ENCODE measurements around the gene BPIFA1. TPM values are rescaled to one million over a fixed set of nuclear protein-coding genes. Genes with fewer than 3 reads are reported as not detected.

BPIFA1 gene
- total RNA-seq, 2 donors from 2014 or later, result not detected

GRCh38 chr20:33231237-33231636, 4.6 kb upstream of the BPIFA1 start:
- Histone ChIP-seq H3K4me3 (no peak overlapping the region), H3K27me3 (replicated peaks; ENCODE audit: insufficient read depth) (no peaks in the 10 kb centered on the region), H3K9me3 (no peaks in the 10 kb centered on the region), H3K27ac (no peak overlapping the region), H3K4me1 (ENCODE audit: control insufficient read depth in 1 of 2, low read depth in 2 of 2) (no peaks in the 10 kb centered on the region), H3K36me3 (no peaks in the 10 kb centered on the region)
- no peak for DNase-seq (ENCODE audit: low spot score)
- ATAC-seq (ENCODE audit: insufficient number of reproducible peaks, low FRiP score, low read depth), result no peak
- no peak for TF ChIP-seq CTCF (IDR thresholded peaks at IDR 0.05)

- Histone ChIP-seq H3K4me1 (ENCODE audit: control insufficient read depth in 1 of 2, low read depth in 2 of 2) (no peaks in the 10 kb centered on the region), H3K36me3 (no peaks in the 10 kb centered on the region), H3K27me3 (replicated peaks; ENCODE audit: insufficient read depth) (no peaks in the 10 kb centered on the region), H3K27ac (no peak overlapping the region), H3K9me3 (no peaks in the 10 kb centered on the region), H3K4me3 (no peak overlapping the region)
- TF ChIP-seq CTCF (IDR thresholded peaks at IDR 0.05), result no peak
- DNase-seq (ENCODE audit: low spot score) (no peak), ATAC-seq (ENCODE audit: insufficient number of reproducible peaks, low FRiP score, low read depth) (no peak)
These were observed 3.2 kb upstream of the BPIFA1 start for GRCh38 chr20:33232486-33233072.

- Histone ChIP-seq H3K36me3 (no peaks in the 10 kb centered on the region), H3K9me3 (no peaks in the 10 kb centered on the region), H3K4me3 (no peak overlapping the region), H3K27ac (no peak overlapping the region), H3K27me3 (replicated peaks; ENCODE audit: insufficient read depth) (no peaks in the 10 kb centered on the region), H3K4me1 (ENCODE audit: control insufficient read depth in 1 of 2, low read depth in 2 of 2) (no peaks in the 10 kb centered on the region)
- DNase-seq (ENCODE audit: low spot score) (no peak), ATAC-seq (ENCODE audit: insufficient number of reproducible peaks, low FRiP score, low read depth) (no peak)
- no peak for TF ChIP-seq CTCF (IDR thresholded peaks at IDR 0.05)
These were observed 2.5 kb upstream of the BPIFA1 start for GRCh38 chr20:33233129-33233774.

- Histone ChIP-seq H3K4me3 (no peak overlapping the region), H3K4me1 (ENCODE audit: control insufficient read depth in 1 of 2, low read depth in 2 of 2) (no peaks in the 10 kb centered on the region), H3K36me3 (no peaks in the 10 kb centered on the region), H3K27me3 (replicated peaks; ENCODE audit: insufficient read depth) (no peaks in the 10 kb centered on the region), H3K27ac (no peak overlapping the region), H3K9me3 (no peaks in the 10 kb centered on the region)
- no peak for TF ChIP-seq CTCF (IDR thresholded peaks at IDR 0.05)
- DNase-seq (ENCODE audit: low spot score), result no peak
- no peak for ATAC-seq (ENCODE audit: insufficient number of reproducible peaks, low FRiP score, low read depth)
These were observed 1.7 kb upstream of the BPIFA1 start for GRCh38 chr20:33234050-33234449.

- no peaks in the 10 kb centered on the region for H3K27me3 ChIP-seq (replicated peaks; ENCODE audit: insufficient read depth)
These were observed 555 bp downstream of the BPIFA1 start for GRCh38 chr20:33236351-33236750.

More at GRCh38 chr20:33236351-33236750, 555 bp downstream of the BPIFA1 start:
- Histone ChIP-seq H3K27ac (no peak overlapping the region), H3K4me3 (no peak overlapping the region), H3K4me1 (ENCODE audit: control insufficient read depth in 1 of 2, low read depth in 2 of 2) (no peaks in the 10 kb centered on the region), H3K36me3 (no peaks in the 10 kb centered on the region), H3K9me3 (no peaks in the 10 kb centered on the region)
- no peak for ATAC-seq (ENCODE audit: insufficient number of reproducible peaks, low FRiP score, low read depth)
- no peak for DNase-seq (ENCODE audit: low spot score)
- TF ChIP-seq CTCF (IDR thresholded peaks at IDR 0.05), result no peak
